ENCODE data around the gene C1orf198. TPM values are rescaled to one million over a fixed set of nuclear protein-coding genes. Genes with fewer than 3 reads are reported as not detected.

The C1orf198 gene
- total RNA-seq, 1 experiment from 2014 or later = 22.9 TPM

DNA sequence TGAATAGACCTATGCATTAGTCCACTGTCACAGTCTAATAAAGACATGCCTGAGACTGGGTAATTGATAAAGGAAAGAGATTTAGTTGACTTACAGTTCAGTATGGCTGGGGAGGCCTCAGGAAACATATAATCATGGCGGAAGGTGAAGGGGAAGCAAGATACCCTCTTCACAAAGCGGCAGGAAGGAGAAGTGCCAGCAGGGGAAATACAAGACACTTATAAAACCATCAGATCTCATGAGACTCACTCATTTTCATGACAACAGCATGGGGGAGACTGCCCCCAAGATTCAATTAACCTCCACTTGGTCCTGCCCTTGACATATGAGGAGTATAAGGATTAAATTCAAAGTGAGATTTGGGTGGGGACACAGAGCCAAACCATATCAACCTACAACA, 61.8 kb downstream of the C1orf198 start (continued):
- TF ChIP-seq, protein P1, sequence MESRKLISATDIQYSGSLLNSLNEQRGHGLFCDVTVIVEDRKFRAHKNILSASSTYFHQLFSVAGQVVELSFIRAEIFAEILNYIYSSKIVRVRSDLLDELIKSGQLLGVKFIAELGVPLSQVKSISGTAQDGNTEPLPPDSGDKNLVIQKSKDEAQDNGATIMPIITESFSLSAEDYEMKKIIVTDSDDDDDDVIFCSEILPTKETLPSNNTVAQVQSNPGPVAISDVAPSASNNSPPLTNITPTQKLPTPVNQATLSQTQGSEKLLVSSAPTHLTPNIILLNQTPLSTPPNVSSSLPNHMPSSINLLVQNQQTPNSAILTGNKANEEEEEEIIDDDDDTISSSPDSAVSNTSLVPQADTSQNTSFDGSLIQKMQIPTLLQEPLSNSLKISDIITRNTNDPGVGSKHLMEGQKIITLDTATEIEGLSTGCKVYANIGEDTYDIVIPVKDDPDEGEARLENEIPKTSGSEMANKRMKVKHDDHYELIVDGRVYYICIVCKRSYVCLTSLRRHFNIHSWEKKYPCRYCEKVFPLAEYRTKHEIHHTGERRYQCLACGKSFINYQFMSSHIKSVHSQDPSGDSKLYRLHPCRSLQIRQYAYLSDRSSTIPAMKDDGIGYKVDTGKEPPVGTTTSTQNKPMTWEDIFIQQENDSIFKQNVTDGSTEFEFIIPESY (IDR thresholded peaks at IDR 0.05; ENCODE audit: extremely low read depth, insufficient replicate concordance, low read length) = no peak

DNA sequence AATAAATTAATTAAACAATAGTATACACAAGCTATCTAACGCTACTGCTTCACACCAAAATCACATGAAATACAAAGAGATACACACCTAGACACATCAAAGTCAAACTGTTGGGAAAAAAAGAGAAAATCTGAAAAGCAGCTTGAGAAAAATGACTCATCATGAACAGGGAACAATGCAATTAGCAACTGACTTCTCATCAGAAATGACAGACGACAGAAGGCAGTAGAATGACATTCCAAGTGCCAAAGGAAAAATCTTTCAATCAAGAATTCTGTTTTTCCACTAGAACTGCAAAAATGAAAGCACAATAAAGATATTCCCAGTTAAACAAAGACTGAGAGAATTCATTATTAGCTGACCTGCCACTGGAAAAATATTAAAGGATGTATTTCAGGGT, 63.9 kb downstream of the C1orf198 start:
- no peaks in the 10 kb centered on the region for H3K4me1 ChIP-seq (ENCODE audit: control insufficient read depth in 1 of 2, insufficient read depth in 2 of 2, low read length in 2 of 2)
- no peak overlapping the region for H3K4me2 ChIP-seq (ENCODE audit: low read length)
- no peak overlapping the region for H3K27ac ChIP-seq (ENCODE audit: low read depth, low read length)
- intact Hi-C loops (cut with micrococcal nuclease) = no loop called here
- no peak overlapping the region for H2AFZ ChIP-seq (ENCODE audit: low read depth, low read length, poor library complexity, severe bottlenecking)
- H3K9me3 ChIP-seq (ENCODE audit: control insufficient read depth in 1 of 2, insufficient read depth in 1 of 2, low read depth in 1 of 2, low read length in 2 of 2) = no peaks in the 10 kb centered on the region
- CTCF ChIA-PET = no interaction called here
- no peaks in the 10 kb centered on the region for H3K9me2 ChIP-seq (ENCODE audit: insufficient read depth)
- POLR2A ChIA-PET = no interaction called here
- H3K9ac ChIP-seq (ENCODE audit: low read length) = no peak overlapping the region
- RAD21 ChIA-PET (ENCODE audit: low non-redundant PET in 1 of 2, low total read pairs in 2 of 2, uncharacterized antibody in 2 of 2, unreplicated experiment in 2 of 2) = no interaction called here
- DNase-seq (ENCODE audit: low read depth, low spot score) (no peak), ATAC-seq (no peak)
- no peaks in the 10 kb centered on the region for H3K27me3 ChIP-seq (ENCODE audit: insufficient read depth, low read length)
- H3K79me2 ChIP-seq (ENCODE audit: insufficient read depth, low read length) = no peaks in the 10 kb centered on the region
- H4K20me1 ChIP-seq (ENCODE audit: insufficient read depth) = no peaks in the 10 kb centered on the region
- H3K36me3 ChIP-seq (ENCODE audit: control insufficient read depth in 1 of 2, insufficient read depth in 2 of 2, low read length in 2 of 2) = no peaks in the 10 kb centered on the region
- no peak overlapping the region for H3K4me3 ChIP-seq (replicated peaks in 1 of 2; ENCODE audit: low read depth in 1 of 2, low read length in 2 of 2)
- no TSS peak for BruUV-seq (replicated peaks)
- no peak; the same call in 1 of the 2 replicates for TF ChIP-seq FOSL1 (IDR thresholded peaks at IDR 0.05; ENCODE audit: low read depth)
- TF ChIP-seq, protein P2, sequence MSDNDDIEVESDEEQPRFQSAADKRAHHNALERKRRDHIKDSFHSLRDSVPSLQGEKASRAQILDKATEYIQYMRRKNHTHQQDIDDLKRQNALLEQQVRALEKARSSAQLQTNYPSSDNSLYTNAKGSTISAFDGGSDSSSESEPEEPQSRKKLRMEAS (IDR thresholded peaks at IDR 0.05) = no peak
- no peak for TF ChIP-seq SP1 (IDR thresholded peaks at IDR 0.05; ENCODE audit: low read depth)
- TF ChIP-seq, protein P1 (IDR thresholded peaks at IDR 0.05; ENCODE audit: extremely low read depth, insufficient replicate concordance, low read length) = no peak
- no peak for TF ChIP-seq YY1 (IDR thresholded peaks at IDR 0.05; ENCODE audit: extremely low read depth, insufficient replicate concordance, low read depth, low read length)
- TF ChIP-seq, protein P3, sequence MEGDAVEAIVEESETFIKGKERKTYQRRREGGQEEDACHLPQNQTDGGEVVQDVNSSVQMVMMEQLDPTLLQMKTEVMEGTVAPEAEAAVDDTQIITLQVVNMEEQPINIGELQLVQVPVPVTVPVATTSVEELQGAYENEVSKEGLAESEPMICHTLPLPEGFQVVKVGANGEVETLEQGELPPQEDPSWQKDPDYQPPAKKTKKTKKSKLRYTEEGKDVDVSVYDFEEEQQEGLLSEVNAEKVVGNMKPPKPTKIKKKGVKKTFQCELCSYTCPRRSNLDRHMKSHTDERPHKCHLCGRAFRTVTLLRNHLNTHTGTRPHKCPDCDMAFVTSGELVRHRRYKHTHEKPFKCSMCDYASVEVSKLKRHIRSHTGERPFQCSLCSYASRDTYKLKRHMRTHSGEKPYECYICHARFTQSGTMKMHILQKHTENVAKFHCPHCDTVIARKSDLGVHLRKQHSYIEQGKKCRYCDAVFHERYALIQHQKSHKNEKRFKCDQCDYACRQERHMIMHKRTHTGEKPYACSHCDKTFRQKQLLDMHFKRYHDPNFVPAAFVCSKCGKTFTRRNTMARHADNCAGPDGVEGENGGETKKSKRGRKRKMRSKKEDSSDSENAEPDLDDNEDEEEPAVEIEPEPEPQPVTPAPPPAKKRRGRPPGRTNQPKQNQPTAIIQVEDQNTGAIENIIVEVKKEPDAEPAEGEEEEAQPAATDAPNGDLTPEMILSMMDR (IDR thresholded peaks at IDR 0.05 in 2 of 3, conservative IDR thresholded peaks at IDR 0.05 in 1 of 3; ENCODE audit: borderline replicate concordance in 1 of 3, insufficient read depth in 1 of 3, low read depth in 2 of 3, low read length in 2 of 3) = no peak
- TF ChIP-seq TCF7L2 (IDR thresholded peaks at IDR 0.05; ENCODE audit: borderline replicate concordance, extremely low read depth, insufficient read depth, insufficient read length) = no peak
- TF ChIP-seq ZFX (IDR thresholded peaks at IDR 0.05) = no peak

All from HCT116 (cell line).